Heart left ventricle (tissue), 13 donors: ENCODE data around the gene FXYD7.

ENCODE experiments used
- CTCF ChIP-seq, 12 donors: fragments of 200-600 bp; sonication (generic) in 4 of 12; IDR thresholded peaks; one replicate each; pipeline versions ENCODE4 v1.5.0 to v1.8.0; 2018 to 2022; ENCODE audit warnings: antibody characterized with exemption in 12 of 12, mild to moderate bottlenecking in 5 of 12
- POLR2A ChIP-seq, 2 donors: fragments of 450-650 bp; IDR thresholded peaks; one replicate each; pipeline ENCODE4 v1.6.1; 2017; ENCODE audit warnings: antibody characterized with exemption in 2 of 2, mild to moderate bottlenecking in 2 of 2, moderate library complexity in 2 of 2
- donor health status: ischemic (EF 13 %, LVEDD 7.1; RV severe dilation, severe dysfunction).
- donor health status: DM: no; HTN: yes; CAD: no.
- donor health status: DM: no; HTN: no; CAD: no.
- donor health status: ischemic (EF 25% LVEDD 6.9; RV normal size, moderate dysfunction).
- donor health status: ischemic (EF 25% LVEDD 5.7; RV mildly dilated, moderate dysfunction).
- donor health status: ischemic (EF 35%, LVEDD 5.7; RV mildly dilated, moderate dysfunction).
- donor health status: nonischemic (EF 11% LVEDD 7.7; RV severe dilation, severe dysfunction).
- donor health status: DM: yes; HTN: yes; CAD: no.
- donor health status: PGD.
- donor health status: ischemic (EF 29% LVEDD 5.4; RV normal size, mild dysfunction).
- donor health status: nonischemic (EF 23%, LVEDD 6.1; RV moderate dilation, normal function).

- TF ChIP-seq POLR2A (IDR thresholded peaks at IDR 0.05) (no peak), CTCF (IDR thresholded peaks at IDR 0.05) (no peak)
Measured at GRCh38 chr19:35115177-35115951, 27.7 kb upstream of the FXYD7 start, which contains the start of gene FXYD3.
